OCI-LY7 (cell line): ENCODE results near the gene TRMO. TPM values are rescaled to one million over a fixed set of nuclear protein-coding genes. Genes with fewer than 3 reads are reported as not detected.

ENCODE experiments used
- BruUV-seq: library from RNA; stranded (reverse); fragments of 400-500 nt; replicated peaks from 2 replicates; lab custom pipeline; 2021; lab: Mats Ljungman, UMichigan
- CTCF ChIA-PET: fragments of 300-600 bp; sonication (Branson Sonifier 250); formaldehyde crosslinking; loops from one replicate; lab custom pipeline; 2022; ENCODE audit warnings: antibody characterized with exemption; ENCODE audit not compliant: unreplicated experiment; lab: Charles Lee
- POLR2A ChIA-PET: fragments of 300-600 bp; sonication (Branson Sonifier 250); formaldehyde crosslinking; loops from one replicate; lab custom pipeline; 2022; ENCODE audit warnings: antibody characterized with exemption; lab: Charles Lee
- DNase-seq: peaks from one replicate; pipeline ENCODE4 v3.0.0-alpha.2; 2015; ENCODE audit warnings: low spot score
- H2AFZ ChIP-seq: fragments of 200-600 bp; sonication (generic), shearing (Covaris generic); 2 replicates; pipeline ENCODE4 v1.6.1; 2014; ENCODE audit warnings: mild to moderate bottlenecking, antibody characterized with exemption, low read length, moderate library complexity
- H3K27ac ChIP-seq: fragments of 200-600 bp; sonication (generic); 2 replicates; pipeline ENCODE4 v1.5.1; 2014; ENCODE audit warnings: mixed run types, low read depth, mild to moderate bottlenecking, moderate library complexity, low read length, inconsistent platforms; ENCODE audit not compliant: poor library complexity, severe bottlenecking
- H3K36me3 ChIP-seq: fragments of 200-600 bp; sonication (generic); 2 replicates; pipeline ENCODE4 v1.6.1; 2014; ENCODE audit warnings: mild to moderate bottlenecking, antibody characterized with exemption, low read length, moderate library complexity, mixed read lengths; ENCODE audit not compliant: insufficient read depth
- H3K4me1 ChIP-seq: fragments of 200-600 bp; sonication (generic); 2 replicates; pipeline ENCODE4 v1.5.1; 2014; ENCODE audit warnings: mild to moderate bottlenecking, low read length; ENCODE audit not compliant: insufficient read depth, poor library complexity, severe bottlenecking
- H3K4me2 ChIP-seq: fragments of 200-600 bp; sonication (generic); 2 replicates; pipeline ENCODE4 v1.6.1; 2014; ENCODE audit warnings: mild to moderate bottlenecking, low read length
- H3K4me3 ChIP-seq: fragments of 200-600 bp; sonication (generic); 2 replicates; pipeline ENCODE4 v1.5.1; 2014; ENCODE audit warnings: mild to moderate bottlenecking, low read depth, low read length; ENCODE audit not compliant: poor library complexity, severe bottlenecking
- H3K79me2 ChIP-seq: fragments of 200-600 bp; sonication (generic); 2 replicates; pipeline ENCODE4 v1.6.1; 2016; ENCODE audit warnings: low read depth, mild to moderate bottlenecking, low read length, moderate library complexity, mixed read lengths; ENCODE audit not compliant: insufficient read depth
- H3K9me2 ChIP-seq: fragments of 200-600 bp; sonication (generic); 2 replicates; pipeline ENCODE4 v1.6.1; 2016; ENCODE audit warnings: mild to moderate bottlenecking, low read length, mixed read lengths; ENCODE audit not compliant: insufficient read depth
- H3K9me3 ChIP-seq: fragments of 200-600 bp; sonication (generic); 2 replicates; pipeline ENCODE4 v1.6.1; 2014; ENCODE audit warnings: mild to moderate bottlenecking, mixed run types, low read length, mixed read lengths
- H4K20me1 ChIP-seq: fragments of 200-600 bp; sonication (generic); 2 replicates; pipeline ENCODE4 v1.6.1; 2014; ENCODE audit warnings: mild to moderate bottlenecking, antibody characterized with exemption, low read length, moderate library complexity, mixed read lengths; ENCODE audit not compliant: insufficient read depth
- CTCF ChIP-seq: fragments of 200-600 bp; sonication (generic); conservative IDR thresholded peaks from 2 replicates; pipeline ENCODE4 v1.5.1; 2014; ENCODE audit warnings: mild to moderate bottlenecking, antibody characterized with exemption, low read length, moderate library complexity, mixed read lengths
- EZH2phosphoT487 ChIP-seq: fragments of 200-600 bp; sonication (generic); IDR thresholded peaks from 2 replicates; pipeline ENCODE4 v1.6.1; 2018; ENCODE audit warnings: low read depth, borderline replicate concordance, mild to moderate bottlenecking, mixed run types, antibody characterized with exemption, low read length, moderate library complexity, mixed read lengths
- intact Hi-C: fragments of 100-400 bp; cut with micrococcal nuclease; formaldehyde crosslinking; loops from one replicate; pipeline ENCODE4 v1.10.0; 2022; ENCODE audit not compliant: unreplicated experiment
- total RNA-seq, 2 experiments: library from RNA; depleted of rRNA in 1 of 2; stranded (reverse); fragments of >200 nt in 1 of 2; shearing (Covaris generic) in 1 of 2; gene quantifications; 2 replicates each; pipeline ENCODE4 v1.2.3, GENCODE V29; 2014 to 2022

TRMO gene
- total RNA-seq, 2 experiments from 2014 or later: 10.9 to 17.6 TPM

- H3K4me2 ChIP-seq: no peak overlapping the region
- intact Hi-C loops: no loop called here
- DNase-seq: no peak
- peaks cover 72% of the 10 kb centered on the region for H3K36me3 ChIP-seq
- no peaks in the 10 kb centered on the region for H3K9me3 ChIP-seq
- H3K9me2 ChIP-seq: no peaks in the 10 kb centered on the region
- H3K4me1 ChIP-seq: peaks cover 8% of the 10 kb centered on the region
- 0 out of 2 replicates have a peak, but pooled peaks cover 4% of the 10 kb centered on the region for H3K79me2 ChIP-seq
- TF ChIP-seq CTCF (no peak), EZH2phosphoT487 (no peak)
- no peak overlapping the region for H3K4me3 ChIP-seq
- CTCF ChIA-PET: no interaction called here
- no peak overlapping the region for H3K27ac ChIP-seq
- POLR2A ChIA-PET: no interaction called here
- no peak overlapping the region for H2AFZ ChIP-seq
- H4K20me1 ChIP-seq: no peaks in the 10 kb centered on the region
- no TSS peak for BruUV-seq
Observed at GRCh38 chr9:97906236-97906831, 16.0 kb downstream of the TRMO start.

GRCh38 chr9:97905228-97905627, 17.1 kb downstream of the TRMO start:
- no peak overlapping the region for H3K4me2 ChIP-seq
- H3K27ac ChIP-seq: no peak overlapping the region

More at GRCh38 chr9:97905228-97905627, 17.1 kb downstream of the TRMO start:
- peaks cover 61% of the 10 kb centered on the region for H3K36me3 ChIP-seq
- no peak for DNase-seq
- no peaks in the 10 kb centered on the region for H4K20me1 ChIP-seq
- intact Hi-C loops: no loop called here
- no peak overlapping the region for H3K4me3 ChIP-seq
- H3K4me1 ChIP-seq: peaks cover 8% of the 10 kb centered on the region
- BruUV-seq: no TSS peak
- ChIA-PET POLR2A (no interaction called here), CTCF (no interaction called here)
- H3K9me2 ChIP-seq: no peaks in the 10 kb centered on the region
- H2AFZ ChIP-seq: no peak overlapping the region
- H3K9me3 ChIP-seq: no peaks in the 10 kb centered on the region
- 0 out of 2 replicates have a peak, but pooled peaks cover 4% of the 10 kb centered on the region for H3K79me2 ChIP-seq
- TF ChIP-seq EZH2phosphoT487 (no peak), CTCF (no peak)
